GM21515 (cell line): ENCODE measurements around the gene IDH3G.

Experiments
- ATAC-seq: cut with Tn5 transposase; IDR thresholded peaks from one replicate; pipeline ENCODE4 v1.9.1; 2021; ENCODE audit not compliant: unreplicated experiment

Gene IDH3G

DNA sequence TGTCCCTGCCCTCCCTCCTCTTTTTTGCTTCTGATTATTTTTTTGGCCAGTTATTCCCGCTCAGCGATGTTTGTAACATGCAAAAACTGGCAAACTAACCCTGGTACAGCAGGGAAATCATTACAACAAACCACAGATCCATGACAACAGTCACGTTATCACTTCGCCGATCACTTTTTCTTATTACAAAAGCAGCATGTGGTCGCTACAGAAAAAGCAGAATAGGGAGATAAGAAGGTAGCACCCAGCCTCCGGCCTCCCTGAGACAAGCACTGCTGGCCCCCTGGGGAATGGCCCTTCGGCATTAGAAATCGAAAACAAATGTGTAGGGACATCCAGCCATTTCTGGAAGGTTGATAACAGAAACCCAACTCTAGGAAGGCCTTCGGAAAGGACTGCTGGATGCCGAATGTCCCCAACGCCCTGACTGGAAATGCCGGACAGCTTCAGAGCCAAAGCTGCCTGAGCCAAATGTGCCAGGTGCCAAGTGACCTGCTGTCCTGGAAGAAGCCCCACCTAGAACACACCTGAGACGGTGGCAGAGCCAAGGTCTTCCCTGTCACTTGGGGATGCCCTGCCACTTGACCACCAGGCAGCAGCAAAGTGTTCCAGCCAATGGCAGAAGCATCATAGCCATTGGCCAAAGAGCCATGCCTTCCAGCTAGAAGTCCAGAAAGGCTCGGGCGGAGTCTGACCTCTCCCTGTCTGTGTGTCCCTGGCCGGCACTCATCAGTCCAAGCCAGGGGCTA is 2.9 kb downstream of the IDH3G start:
- no peak for ATAC-seq

- ATAC-seq = no peak
Observed at GRCh38 chrX:153789654-153790053, 4.5 kb downstream of the IDH3G start.

DNA sequence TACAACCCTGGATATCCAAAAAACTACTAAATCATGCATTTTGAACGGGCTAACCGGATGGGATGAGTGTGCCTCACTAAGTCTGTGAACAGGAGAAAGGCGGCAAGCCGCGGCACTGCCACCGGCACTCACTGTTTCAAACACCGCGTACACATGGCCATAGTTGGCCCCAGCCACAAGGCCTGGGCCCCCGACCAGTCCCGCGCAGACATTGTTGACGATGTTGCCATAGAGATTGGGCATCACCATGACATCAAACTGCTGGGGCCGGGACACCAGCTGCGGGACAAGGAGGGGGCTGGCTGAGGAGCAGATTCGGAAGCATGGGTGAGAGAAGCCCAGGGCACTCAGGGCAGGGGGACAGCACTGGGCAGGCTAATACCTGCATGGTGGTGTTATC is 7.5 kb downstream of the IDH3G start:
- no peak for ATAC-seq

GRCh38 chrX:153784325-153784967 is 9.7 kb downstream of the IDH3G start:
- no peak for ATAC-seq

GRCh38 chrX:153783378-153784013 is 10.7 kb downstream of the IDH3G start:
- ATAC-seq = no peak

DNA sequence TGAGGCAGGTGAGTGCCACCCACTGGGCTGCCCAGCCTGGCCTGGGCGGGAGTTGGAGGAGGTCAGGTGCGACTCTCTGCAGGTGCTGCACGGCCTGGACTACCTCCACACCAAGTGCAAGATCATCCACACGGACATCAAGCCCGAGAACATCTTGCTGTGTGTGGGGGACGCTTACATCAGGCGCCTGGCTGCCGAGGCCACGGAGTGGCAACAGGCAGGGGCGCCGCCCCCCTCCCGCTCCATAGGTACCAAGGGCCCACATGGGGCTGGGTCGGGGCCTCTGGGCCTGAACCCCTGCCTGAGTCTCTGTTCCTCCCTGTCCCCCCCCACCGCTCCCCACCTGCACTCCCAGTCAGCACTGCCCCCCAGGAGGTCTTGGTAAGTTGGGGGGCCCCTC is 11.3 kb downstream of the IDH3G start:
- ATAC-seq = no peak

DNA sequence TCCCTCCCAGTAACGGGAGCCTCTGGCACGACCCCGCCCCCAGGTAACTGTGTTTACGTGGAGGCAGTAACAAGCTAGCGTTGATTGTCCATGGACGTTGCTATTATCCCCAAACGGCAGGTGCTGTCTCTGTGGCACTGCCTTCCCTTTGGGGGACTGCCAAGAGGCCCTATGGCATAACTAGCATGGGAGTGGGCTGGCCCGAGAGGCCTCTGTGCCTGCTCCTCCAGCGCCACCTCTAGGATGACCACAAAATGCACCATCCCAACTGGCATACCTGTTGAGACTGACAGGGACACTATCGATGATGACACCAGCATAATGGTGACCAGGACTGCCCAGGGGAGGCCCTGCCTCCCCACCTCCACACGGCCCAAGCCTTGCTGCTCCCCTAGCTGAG is 11.9 kb downstream of the IDH3G start:
- ATAC-seq = no peak

- ATAC-seq = no peak
Observed at GRCh38 chrX:153781428-153782047, 12.6 kb downstream of the IDH3G start.

DNA sequence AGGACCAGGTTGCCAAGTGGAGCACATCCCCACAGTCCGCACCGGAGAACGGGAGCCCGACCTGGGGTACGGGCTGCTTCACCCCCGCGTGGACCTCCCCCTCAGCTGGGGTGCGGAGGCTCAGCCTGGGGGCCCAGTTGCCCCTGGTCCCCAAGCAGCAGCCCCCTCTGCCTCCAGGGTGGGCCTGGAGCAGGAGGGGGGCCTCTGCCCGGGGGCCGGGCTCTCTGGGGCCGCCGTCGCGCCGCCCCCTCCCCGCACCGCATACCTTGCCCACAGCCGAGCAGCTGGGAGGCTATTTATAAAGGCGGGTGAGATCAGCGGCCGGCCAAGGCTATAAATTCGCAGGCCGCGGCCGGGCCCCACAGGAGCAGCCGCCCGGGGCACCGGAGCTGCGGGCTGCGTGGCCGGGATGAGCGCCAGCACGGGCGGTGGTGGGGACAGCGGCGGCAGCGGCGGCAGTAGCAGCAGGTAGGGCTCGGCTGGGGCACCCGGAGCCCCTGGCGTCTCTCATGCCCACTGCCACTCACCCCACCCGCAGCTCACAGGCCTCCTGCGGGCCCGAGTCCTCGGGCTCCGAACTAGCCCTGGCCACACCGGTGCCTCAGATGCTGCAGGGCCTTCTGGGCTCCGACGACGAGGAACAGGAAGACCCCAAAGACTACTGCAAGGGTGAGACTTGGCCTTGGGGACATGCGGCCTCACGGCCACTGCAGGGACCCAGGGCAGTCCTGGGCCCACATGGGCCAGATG is 13.3 kb downstream of the IDH3G start, which contains the start of gene SRPK3:
TSS of gene SRPK3 (plus strand) at position 364 of the 750 bp plus-strand sequence. CDS start at position 410, 46 bp downstream.
- ATAC-seq = no peak

GRCh38 chrX:153779891-153780677 is 14.1 kb downstream of the IDH3G start:
- no peak for ATAC-seq

DNA sequence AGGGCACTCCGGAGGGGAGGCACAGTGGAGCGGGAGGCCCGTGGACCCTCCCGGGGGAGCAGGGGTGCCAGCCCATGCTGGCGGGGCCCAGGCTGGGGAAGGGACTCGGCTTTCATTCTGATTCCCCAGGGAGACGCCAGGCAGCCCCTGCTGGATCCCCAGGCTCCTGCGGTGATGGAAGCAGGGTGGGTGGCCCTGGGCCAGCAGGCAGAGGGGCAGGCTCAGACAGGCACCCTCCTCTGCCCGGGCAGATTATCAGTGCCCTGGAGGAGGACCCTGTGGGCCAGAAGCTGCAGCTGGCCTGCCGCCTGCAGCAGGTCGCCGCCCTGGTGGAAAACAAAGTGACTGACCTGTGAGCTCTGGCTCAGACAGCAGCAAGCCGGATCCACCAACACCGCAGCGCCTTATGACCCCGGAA is 15.5 kb downstream of the IDH3G start:
- no peak for ATAC-seq

DNA sequence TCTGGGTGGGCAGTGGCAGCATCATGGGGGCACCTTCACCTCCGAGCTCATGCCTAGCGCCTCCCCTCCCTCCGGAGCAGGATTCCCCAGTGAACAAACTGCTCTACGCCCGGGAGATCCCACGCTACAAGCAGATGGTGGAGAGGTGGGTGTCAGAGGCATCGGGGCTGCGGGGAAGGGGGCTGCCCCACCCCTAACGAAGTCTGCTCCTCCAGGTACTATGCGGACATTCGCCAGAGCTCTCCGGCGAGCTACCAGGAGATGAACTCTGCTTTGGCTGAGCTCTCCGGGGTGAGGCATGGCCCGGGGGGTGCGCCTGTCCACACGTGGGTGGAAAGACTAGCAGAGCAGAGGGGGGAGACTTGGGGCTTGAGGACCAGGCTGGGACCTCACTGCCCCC is 16.0 kb downstream of the IDH3G start:
- ATAC-seq = no peak

DNA sequence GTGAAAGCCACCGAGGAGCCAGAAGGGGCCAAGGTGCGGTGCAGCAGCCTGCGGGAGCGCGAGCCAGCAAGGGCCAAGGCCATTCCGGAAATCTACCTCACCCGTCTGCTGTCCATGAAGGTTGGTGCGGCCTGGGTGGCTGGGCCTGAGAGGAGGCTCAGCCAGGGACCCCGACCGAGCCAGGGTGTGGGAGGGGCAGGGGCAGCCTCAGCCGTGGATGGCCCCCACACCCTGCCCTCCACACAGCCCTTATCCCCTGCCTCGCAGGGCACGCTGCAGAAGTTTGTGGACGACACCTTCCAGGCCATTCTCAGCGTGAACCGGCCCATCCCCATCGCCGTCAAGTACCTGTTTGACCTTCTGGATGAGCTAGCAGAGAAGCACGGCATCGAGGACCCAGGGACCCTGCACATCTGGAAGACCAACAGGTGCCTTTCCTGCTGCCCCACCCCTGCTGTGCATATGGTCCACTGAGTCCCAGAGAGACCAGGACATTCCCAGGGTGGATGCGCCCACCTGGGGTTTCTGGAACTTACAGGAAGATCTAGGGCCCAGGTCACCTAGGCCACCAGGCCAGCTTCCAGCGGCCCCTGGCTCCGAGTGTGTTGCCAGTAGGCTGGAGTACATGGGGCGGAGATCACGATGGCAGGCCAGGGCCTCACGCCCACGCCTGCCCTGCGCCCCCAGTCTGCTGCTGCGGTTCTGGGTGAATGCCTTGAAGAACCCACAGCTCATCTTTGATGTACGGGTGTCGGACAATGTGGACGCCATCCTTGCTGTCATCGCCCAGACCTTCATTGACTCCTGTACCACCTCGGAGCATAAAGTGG is 16.7 kb downstream of the IDH3G start:
- no peak for ATAC-seq

- no peak for ATAC-seq
Observed at GRCh38 chrX:153776611-153777045, 17.5 kb downstream of the IDH3G start.

- ATAC-seq = no peak
Observed at GRCh38 chrX:153776120-153776599, 18.0 kb downstream of the IDH3G start.

DNA sequence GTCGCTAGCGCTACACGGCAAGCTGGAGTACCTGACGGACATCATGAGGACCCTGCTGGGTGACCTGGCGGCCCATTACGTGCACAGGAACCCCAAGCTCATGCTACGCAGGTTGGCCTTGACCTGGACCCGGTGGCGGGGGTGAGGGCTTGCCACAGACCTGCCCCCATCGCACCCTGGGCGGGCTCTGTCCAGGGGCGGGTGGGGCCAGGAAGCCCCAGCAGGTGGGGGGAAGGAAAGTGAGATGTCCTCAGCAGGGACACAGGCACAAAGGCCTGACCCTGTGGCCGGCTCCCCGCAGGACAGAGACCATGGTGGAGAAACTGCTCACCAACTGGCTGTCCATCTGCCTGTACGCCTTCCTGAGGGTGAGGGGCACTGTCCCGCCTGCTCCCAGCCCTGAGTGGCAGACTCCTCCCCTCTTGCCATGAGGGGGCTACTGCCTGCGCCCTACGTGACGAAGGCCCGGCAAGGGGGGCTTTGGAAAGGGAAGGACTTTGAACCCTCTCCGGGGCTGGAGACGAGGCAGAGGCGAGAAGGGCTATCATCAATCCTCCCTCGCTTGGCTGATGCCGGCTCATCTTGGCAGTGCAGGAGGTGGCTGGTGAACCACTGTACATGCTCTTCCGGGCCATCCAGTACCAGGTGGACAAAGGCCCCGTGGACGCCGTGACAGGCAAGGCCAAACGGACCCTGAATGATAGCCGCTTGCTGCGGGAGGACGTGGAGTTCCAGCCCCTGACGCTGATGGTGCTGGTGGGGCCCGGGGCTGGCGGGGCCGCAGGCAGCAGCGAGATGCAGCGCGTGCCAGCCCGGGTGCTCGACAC is 18.7 kb downstream of the IDH3G start:
- ATAC-seq = no peak

GRCh38 chrX:153774576-153775292 is 19.4 kb downstream of the IDH3G start:
- no peak for ATAC-seq
